GM18526 (cell line): ENCODE data around the gene SYT7.

Experiments
- POLR2A ChIP-seq: IDR thresholded peaks from 3 replicates; pipeline ENCODE4 v1.6.1; 2011; ENCODE audit not compliant: insufficient read length; ENCODE audit errors: extremely low read depth

Gene SYT7

DNA sequence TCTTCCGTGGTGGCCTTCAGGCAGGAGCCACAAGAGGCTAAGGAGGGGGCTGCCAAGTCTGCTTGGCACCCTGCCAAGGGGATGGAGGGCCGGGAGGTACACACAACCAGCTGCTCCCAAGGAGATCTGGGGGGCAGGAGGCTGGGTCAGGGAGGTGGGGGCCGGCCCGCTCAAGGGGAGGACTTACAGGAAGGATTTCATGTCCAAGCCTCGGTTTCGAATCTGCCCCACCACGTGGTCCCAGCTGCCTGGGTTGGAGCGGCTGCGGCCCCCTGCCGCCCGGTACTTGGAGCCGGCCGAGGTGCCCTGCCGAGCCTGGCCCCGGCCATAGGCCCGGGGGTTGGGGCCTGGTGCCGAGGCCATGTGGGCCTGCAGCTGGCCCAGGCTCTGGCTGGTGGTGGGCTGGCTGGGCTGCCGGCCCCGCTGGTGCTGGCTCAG, 38.8 kb downstream of the SYT7 start:
- no peak for TF ChIP-seq POLR2A

DNA sequence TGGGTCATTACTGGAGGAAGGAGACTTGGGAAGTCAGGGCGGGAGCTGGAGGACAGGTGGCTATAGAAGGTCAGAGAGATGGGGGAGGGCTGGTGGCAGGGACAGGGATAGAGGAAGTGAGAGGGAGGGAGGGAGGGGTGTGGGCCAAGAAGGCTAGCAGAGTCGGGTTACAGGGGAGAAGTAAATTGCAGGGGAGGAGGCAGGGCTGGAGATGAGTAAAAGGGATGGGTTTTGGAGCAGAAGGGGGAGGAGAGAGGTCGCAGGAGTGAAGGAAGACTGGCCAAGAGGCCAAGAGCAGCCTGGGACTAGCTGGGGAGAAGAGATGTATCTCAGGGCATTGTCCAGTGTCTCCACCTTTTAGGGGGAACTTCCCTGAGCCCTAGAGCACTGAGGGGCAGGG, 39.3 kb downstream of the SYT7 start:
- no peak for TF ChIP-seq POLR2A

DNA sequence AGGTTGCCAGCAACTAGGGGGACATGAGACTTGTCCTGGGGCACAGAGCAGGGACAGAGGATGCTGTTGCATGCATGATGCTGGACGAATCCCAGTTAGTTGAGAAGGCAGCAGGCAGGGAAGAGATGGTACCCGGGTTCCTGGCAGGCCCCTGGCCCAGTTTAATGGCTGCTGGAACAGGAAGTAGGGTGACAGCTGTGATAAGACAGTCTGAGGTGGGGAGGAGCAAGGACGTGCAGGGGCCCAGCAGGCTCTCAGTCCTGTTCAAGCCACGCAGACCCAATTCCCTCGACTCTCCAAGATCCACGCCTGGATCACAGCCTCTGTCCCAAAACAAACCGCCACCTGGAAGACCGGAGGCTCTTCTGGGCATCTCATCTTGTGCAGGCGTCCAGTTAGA, 40.3 kb downstream of the SYT7 start:
- no peak for TF ChIP-seq POLR2A

DNA sequence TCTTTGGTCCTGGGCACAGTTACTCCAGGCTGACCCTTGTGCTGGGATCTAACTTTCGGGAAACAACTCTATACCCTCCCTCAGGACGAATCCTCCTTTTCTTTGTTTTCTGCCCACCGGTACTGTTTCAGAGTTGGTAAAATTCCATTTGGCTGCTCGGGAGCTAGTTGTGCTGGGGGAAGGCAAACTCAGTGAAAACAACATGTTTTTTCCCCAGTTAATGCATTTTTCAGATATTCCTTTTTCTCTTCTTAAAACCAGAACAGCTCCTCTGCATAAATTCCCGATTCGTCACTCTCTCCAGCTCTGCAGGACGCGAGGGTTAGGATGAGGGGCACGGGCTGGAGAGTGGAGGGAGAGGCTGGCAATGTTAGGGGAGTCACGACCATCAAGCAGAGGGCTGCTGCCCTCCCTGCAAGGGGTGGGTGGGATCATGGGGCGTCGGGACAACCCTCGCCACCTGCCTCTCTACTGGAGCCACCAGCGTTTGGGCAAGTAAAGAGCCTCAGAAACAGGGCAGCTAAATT, 41.0 kb downstream of the SYT7 start:
- TF ChIP-seq POLR2A, result no peak

DNA sequence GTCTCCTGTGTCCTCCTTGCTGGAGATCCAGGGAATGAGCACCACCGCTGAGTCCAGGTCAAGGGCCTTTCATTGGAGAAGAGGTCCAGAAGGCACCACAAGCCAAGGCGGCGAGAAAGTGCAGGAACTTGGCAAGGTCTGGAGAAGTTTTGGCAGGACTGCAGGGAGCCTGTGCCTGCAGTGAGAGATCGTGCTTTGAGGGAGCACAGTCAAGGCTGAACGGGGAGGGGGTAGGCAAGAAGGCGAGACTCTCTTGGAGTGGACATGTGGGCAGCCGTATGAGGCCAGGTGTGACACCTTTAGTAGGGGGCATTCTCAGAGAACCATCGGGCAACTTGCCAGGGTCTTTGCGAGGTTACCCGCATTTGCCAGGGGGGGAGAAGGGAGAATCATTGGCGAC, 41.9 kb downstream of the SYT7 start:
- TF ChIP-seq POLR2A, result no peak

DNA sequence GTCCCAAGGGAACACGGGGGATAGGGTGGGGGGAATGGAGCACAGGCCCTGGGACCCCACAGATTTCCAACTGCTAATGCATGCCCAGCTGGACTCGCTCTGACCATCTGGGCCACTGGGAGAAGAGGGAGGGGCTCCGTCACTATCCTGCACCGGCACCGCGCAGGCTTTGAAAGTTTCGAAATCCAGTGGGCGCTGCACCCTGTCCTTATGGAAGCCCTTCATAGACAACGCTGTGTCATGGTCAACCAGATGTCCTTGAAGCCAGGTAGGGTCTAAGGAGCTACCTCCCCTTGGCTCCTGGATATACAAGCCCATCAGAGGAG, 42.3 kb downstream of the SYT7 start:
- TF ChIP-seq POLR2A, result no peak

DNA sequence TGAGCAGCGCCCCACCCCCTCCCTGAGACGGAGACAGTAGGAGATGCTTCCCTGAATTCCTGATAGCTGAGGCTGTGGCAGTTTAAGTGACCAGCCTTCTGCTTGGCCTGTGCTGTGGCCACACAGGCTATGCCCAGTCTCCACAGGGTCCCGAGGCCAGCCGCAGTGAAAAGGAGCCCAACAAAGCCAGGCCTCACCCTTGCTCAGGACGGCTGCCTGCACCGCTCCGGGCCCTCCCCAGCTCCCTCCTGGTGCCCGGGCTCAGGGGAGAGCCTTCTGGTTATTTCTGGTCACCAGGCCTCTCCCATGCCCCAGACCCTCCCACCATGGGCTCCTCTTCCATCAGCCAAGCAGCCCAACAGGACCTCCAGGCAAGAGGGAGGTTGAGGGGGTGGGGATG, 43.5 kb downstream of the SYT7 start:
- no peak for TF ChIP-seq POLR2A

DNA sequence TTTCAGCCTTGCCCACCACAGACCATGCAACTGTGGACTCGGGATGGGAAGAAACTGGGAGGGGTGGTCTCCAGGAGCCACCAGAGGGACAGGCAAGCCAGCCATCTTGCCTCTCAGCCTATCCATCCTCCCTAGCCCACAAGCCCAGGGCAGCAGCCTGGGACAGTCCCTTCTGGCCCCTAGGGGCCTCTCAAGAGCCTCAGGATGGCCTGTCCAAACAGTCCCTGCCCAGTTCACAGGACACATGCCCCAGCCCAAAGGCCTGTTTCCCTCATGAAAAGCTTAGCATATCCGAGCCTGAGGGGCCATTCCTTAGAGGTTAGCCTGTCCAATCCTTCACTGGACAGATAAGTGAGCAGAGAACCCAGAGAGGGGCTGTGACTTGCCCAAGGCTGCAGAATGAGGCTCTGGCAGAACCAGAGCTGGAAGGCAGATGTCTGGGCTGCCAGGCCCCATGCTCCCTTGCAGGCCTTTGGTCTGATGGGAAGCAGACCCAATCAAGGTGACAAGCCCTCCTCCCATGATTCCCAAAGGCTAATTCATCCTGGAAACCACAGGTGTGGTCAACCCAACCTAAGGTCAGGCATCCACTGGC, 44.1 kb downstream of the SYT7 start:
- no peak for TF ChIP-seq POLR2A

DNA sequence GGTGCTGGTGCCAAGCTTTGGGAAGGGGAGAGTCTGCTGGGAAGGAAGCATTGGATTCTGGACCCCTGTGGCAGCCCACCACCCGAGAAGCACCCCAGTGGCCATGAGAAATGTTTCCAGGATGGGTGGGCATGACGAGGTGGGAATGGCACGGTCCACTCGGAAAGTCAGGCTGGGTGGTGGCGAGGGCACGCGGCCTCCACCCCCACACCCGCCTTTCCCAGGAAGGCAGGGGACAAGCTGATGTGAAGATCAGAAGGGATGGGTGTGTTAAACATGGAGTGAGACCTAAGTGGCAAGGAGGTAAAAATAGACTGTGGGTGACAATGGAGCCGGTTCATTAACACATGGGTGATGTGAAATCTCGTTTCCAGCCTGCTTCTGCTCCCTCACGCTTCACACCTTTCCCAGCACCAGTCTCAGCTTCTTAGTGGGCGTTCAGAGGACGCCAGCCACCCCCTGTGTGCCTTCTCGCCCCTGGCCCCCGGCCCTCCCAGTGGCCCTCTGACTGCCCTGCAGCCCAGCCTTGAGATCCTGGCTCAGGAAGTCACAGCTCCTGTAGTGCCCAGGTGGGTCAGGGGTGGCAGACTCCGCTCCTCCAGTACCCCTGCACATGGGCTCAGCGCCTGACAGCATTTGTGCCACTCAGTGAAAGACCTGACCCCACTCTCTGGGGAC, 44.7 kb downstream of the SYT7 start:
- TF ChIP-seq POLR2A, result no peak

DNA sequence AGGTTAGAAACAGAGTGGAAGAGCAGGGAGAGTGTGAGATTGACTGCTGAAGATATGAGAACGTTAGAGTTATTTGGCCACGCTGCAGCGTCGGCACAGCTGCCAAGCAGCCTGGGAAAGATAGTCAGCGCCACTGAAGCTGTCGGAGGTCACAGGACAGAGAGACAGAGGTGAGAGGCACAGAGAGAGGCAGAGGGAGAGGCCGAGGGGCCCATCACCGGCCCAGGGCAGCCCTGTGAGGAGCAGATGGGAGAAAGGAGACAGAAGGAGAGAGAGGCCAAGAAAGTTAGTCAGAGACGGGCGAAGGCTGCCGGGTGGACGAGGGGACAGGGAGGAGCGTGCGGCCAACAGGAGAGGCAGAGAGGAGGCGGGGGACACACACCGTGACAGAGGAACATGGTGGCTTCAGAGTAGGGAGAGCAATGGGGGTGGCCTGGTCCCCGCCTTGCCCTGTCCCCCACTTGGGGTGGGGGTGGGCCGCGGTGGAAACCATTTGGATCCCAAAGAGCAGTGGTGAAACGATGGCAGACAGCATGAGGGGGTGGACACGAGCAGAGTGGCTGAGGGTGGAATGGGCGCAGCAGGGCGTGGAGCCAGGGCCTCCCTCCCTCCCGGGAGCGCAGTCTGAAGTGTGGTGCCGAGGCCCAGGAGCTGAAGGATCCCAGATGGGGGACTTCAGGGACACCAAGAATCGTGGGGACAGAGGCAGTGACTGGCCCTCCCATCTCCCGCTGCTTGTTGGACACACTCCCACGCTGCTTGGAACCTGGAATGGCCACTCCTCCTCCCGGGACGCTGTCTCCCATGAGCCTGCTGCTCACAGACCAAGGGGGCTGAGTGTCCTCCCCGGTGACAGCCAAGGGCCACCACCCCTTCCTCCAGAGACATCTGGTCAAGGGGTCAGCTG, 45.7 kb downstream of the SYT7 start:
- no peak for TF ChIP-seq POLR2A

DNA sequence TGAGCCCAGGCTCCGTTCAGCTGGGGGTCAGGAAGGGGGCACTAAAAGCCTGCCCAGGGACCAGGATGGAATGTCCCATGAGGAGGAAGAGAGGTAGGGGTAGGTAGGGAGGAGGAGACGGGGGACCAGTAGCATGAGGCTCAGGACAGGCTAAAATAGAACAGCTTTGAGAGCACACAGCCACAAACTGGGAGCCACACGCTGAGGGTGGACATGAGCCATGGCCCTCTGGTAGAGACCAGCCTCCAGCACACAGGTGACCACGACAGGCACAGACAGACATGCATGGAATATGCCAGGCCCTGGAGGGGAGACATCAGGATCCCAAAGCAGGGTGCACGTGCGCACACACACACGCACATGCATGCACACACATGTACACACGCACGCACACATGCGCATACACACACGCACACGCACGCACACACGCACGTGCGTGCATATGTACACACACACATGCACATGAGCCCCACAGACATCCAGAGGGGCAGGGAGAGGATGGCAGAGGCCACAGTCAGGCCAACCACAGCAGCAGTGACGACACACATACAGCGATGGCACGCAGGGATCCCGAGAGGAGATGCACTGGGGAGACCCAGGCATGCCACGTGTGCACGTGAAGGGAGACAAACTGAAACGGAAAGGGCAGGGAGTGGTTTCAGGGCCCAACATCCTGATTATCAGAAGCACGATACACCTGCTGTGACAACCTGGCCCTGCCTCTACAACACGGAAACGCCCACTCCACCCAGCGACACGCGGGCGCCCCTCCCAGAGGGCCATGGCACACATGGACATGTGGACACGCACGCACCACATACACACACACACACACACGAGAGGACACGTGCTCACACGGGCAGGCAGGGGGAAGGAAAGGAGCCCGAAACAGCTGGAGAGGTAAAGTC, 46.6 kb downstream of the SYT7 start:
- no peak for TF ChIP-seq POLR2A

DNA sequence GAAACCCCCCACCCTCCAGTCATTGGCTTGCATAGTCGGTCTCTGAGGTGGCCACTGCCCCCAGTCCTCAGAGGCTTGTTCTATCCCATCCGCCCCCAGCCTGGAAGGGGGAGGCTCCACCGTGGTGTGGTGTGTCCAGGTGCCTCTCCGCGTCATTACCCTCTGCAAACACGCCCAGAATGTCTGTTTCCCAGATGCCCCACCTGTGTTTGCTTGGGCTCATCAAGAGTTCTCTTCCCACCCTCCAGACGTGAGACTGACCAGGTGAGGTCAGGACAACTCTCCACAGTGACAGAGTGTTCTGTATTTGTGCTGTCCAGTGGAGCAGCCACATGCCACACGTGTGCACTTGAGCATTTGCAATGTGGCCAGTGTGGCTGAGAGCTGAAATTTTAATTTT, 47.5 kb downstream of the SYT7 start:
- no peak for TF ChIP-seq POLR2A

DNA sequence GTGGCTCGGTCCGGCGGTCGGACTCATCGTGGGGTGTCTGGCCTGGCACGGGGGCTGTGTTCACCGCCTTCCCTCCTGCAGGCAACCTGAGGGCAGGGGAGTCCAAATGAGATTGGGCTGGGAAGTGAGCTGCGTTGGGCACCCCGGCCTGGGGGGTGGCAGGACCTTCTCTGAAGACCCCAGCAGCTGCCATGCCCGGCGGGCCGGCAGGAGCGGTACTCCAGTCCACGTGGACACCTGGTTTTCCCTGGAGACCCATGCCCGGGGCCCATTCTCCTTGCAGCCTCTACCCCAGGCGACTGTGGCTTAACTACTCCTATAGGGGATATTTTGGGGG, 47.9 kb downstream of the SYT7 start:
- TF ChIP-seq POLR2A, result no peak

DNA sequence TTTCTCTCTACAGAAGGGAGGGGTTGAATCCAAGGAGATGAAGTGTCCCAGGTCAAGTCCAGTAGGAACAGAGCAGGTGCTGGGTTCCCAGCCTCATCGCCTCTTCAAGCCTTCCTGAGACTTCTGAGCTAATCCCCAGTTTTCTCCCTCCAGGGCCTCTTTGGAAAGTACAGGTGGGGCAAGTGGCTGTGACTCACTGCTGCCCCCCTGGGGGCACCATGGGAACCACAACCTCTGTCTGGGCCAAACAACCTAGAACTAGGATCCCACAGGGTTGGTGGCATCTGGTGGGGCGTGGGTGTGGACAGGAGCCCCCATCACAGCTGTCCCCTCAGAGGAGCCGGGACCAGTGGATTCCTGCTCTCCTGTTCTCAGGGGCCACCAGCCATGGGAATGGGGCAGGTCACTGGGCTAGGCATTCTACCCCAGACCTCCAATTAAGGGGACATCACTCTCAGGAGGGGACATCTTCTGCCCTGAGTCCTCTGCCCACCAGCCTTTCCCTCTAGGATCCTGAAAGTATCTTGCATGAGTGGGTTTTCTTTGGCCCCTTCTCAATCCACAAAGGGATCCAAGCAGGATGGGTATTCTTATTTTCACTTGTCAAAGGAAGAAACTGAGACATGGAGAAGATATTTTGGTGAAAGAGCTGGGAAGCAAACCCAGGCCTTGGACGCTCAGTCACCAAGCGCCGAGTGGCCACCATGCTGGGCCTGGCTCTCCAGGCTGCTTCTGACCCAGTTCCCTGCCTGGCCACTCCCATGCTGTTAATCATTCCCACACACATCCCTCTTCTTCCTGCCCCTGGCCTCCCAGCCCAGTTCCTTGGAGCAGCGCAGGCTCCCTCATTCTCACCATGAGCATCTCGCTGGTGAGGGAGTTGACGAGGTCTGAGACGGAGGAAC, 48.5 kb downstream of the SYT7 start:
- TF ChIP-seq POLR2A, result no peak
